ENCODE data around the gene ANKRD23. TPM values are rescaled to one million over a fixed set of nuclear protein-coding genes. Genes with fewer than 3 reads are reported as not detected.

Gene ANKRD23
- total RNA-seq, 5 donors from 2014 or later (not counting 1 experiment from before 2014, with no cell fraction given), result 10.1 to 19.5 (median 16.4) TPM

- no peak overlapping the region for H3K27ac ChIP-seq (ENCODE audit: low read length)
- Mint-ChIP-seq H3K27me3 (no peaks in the 10 kb centered on the region), H3K36me3 (peaks cover 13% of the 10 kb centered on the region), H3K27ac (no peak overlapping the region), H3K9me3 (no peaks in the 10 kb centered on the region), H3K4me3 (no peak overlapping the region), H3K4me1 (peaks cover 4 to 9% (median 8%) of the 10 kb centered on the region in 3 donors)
- no peaks in the 10 kb centered on the region for H3K27me3 ChIP-seq (replicated peaks in 1 of 2; ENCODE audit: control insufficient read depth in 2 of 2, extremely low read depth in 1 of 2, insufficient read depth in 2 of 2, low read length in 1 of 2)
- ATAC-seq (replicated peaks in 1 of 4), result peak; percentile 93 to 97 (median 94)
- H3K4me1 ChIP-seq (ENCODE audit: control insufficient read depth in 1 of 2, extremely low read depth in 1 of 2, insufficient read depth in 2 of 2, low read length in 2 of 2), result peaks cover 0 to 26% of the 10 kb centered on the region in 2 experiments
- ChIA-PET CTCF (interaction anchor here (0.5 to 1.3 kb wide), 5 partner anchors 27 to 67 kb away, joined by 3 to 6 read pairs (median 3); partner anchors contain the start of gene ANKRD39 (in 1 of the 2)), POLR2A (no interaction called here)
- H3K9me3 ChIP-seq, result no peaks in the 10 kb centered on the region
- peak; percentile 37 to 80 (median 66) for DNase-seq
- 44% methylated on average over 15 of the region's 15 CpGs for WGBS (ENCODE audit: insufficient coverage)
- peaks cover 5 to 10% of the 10 kb centered on the region in 2 donors for H3K36me3 ChIP-seq (ENCODE audit: control insufficient read depth in 2 of 2, extremely low read depth in 1 of 2, insufficient read depth in 1 of 2, low read length in 1 of 2)
- H3K4me3 ChIP-seq (ENCODE audit: control insufficient read depth in 1 of 2, extremely low read depth in 1 of 2, low read length in 1 of 2), result no peak overlapping the region
Measured at GRCh38 chr2:96801005-96801785, 42.6 kb downstream of the ANKRD23 start.

GRCh38 chr2:96800061-96801004 is 43.5 kb downstream of the ANKRD23 start:
- peak; percentile 18 to 56 (median 25) for ATAC-seq (replicated peaks in 1 of 4)
- H3K27me3 Mint-ChIP-seq, result no peaks in the 10 kb centered on the region

GRCh38 chr2:96799623-96799935 is 44.2 kb downstream of the ANKRD23 start:
- CTCF ChIA-PET, result interaction anchor here in 1 of 2 donors (0.6 kb wide), 2 partner anchors 17 to 121 kb away, joined by 3 read pairs; partner anchors contain the start of gene CNNM3
- no peak overlapping the region for H3K27ac Mint-ChIP-seq
- no peak for ATAC-seq (replicated peaks in 1 of 4)

More at GRCh38 chr2:96800061-96801004, 43.5 kb downstream of the ANKRD23 start:
- H3K27ac Mint-ChIP-seq, result no peak overlapping the region
- H3K9me3 Mint-ChIP-seq, result no peaks in the 10 kb centered on the region
- H3K36me3 Mint-ChIP-seq, result peaks cover 13% of the 10 kb centered on the region
- POLR2A ChIA-PET, result no interaction called here
- peaks cover 0 to 24% of the 10 kb centered on the region in 2 experiments for H3K4me1 ChIP-seq (ENCODE audit: control insufficient read depth in 1 of 2, extremely low read depth in 1 of 2, insufficient read depth in 2 of 2, low read length in 2 of 2)
- H3K4me3 Mint-ChIP-seq, result no peak overlapping the region
- no peak overlapping the region for H3K4me3 ChIP-seq (ENCODE audit: control insufficient read depth in 1 of 2, extremely low read depth in 1 of 2, low read length in 1 of 2)
- peaks cover 5 to 10% of the 10 kb centered on the region in 2 donors for H3K36me3 ChIP-seq (ENCODE audit: control insufficient read depth in 2 of 2, extremely low read depth in 1 of 2, insufficient read depth in 1 of 2, low read length in 1 of 2)
- H3K27ac ChIP-seq (ENCODE audit: low read length), result no peak overlapping the region
- no peak for DNase-seq
- H3K27me3 ChIP-seq (replicated peaks in 1 of 2; ENCODE audit: control insufficient read depth in 2 of 2, extremely low read depth in 1 of 2, insufficient read depth in 2 of 2, low read length in 1 of 2), result no peaks in the 10 kb centered on the region
- H3K9me3 ChIP-seq, result no peaks in the 10 kb centered on the region
- CTCF ChIA-PET, result interaction anchor here (0.5 to 1.3 kb wide), 6 partner anchors 16 to 121 kb away, joined by 3 to 6 read pairs (median 3); partner anchors contain the start of genes ANKRD39 (in 1 of the 2) and CNNM3 (in 1 of the 2)
- WGBS (ENCODE audit: insufficient coverage), result 89% methylated on average over 24 of the region's 27 CpGs
- peaks cover 2 to 7% (median 5%) of the 10 kb centered on the region in 3 donors for H3K4me1 Mint-ChIP-seq

GRCh38 chr2:96798733-96799622 is 44.8 kb downstream of the ANKRD23 start:
- DNase-seq (no peak), ATAC-seq (replicated peaks in 1 of 4) (no peak)
- Histone ChIP-seq H3K27me3 (replicated peaks in 1 of 2; ENCODE audit: control insufficient read depth in 2 of 2, extremely low read depth in 1 of 2, insufficient read depth in 2 of 2, low read length in 1 of 2) (no peaks in the 10 kb centered on the region), H3K4me1 (ENCODE audit: control insufficient read depth in 1 of 2, extremely low read depth in 1 of 2, insufficient read depth in 2 of 2, low read length in 2 of 2) (peaks cover 0 to 24% of the 10 kb centered on the region in 2 experiments), H3K27ac (ENCODE audit: low read length) (no peak overlapping the region), H3K36me3 (ENCODE audit: control insufficient read depth in 2 of 2, extremely low read depth in 1 of 2, insufficient read depth in 1 of 2, low read length in 1 of 2) (peaks cover 5 to 10% of the 10 kb centered on the region in 2 donors), H3K4me3 (ENCODE audit: control insufficient read depth in 1 of 2, extremely low read depth in 1 of 2, low read length in 1 of 2) (no peak overlapping the region), H3K9me3 (no peaks in the 10 kb centered on the region)
- WGBS (ENCODE audit: insufficient coverage), result 92% methylated on average over 12 of the region's 23 CpGs
- POLR2A ChIA-PET, result no interaction called here
- no peaks in the 10 kb centered on the region for H3K9me3 Mint-ChIP-seq
- CTCF ChIA-PET, result interaction anchor here (0.6 to 0.7 kb wide), 2 partner anchors 17 to 38 kb away, joined by 3 read pairs; partner anchors contain the start of gene CNNM3 (in 1 of the 2)
- H3K4me1 Mint-ChIP-seq, result peaks cover 0 to 5% (median 4%) of the 10 kb centered on the region in 3 donors
- H3K36me3 Mint-ChIP-seq, result peaks cover 13% of the 10 kb centered on the region
- H3K4me3 Mint-ChIP-seq, result no peak overlapping the region
- no peak overlapping the region for H3K27ac Mint-ChIP-seq
- no peaks in the 10 kb centered on the region for H3K27me3 Mint-ChIP-seq

More at GRCh38 chr2:96799623-96799935, 44.2 kb downstream of the ANKRD23 start:
- DNase-seq, result no peak
- WGBS (ENCODE audit: insufficient coverage), result 95% methylated on average over 6 of the region's 8 CpGs
- POLR2A ChIA-PET, result no interaction called here
- Histone ChIP-seq H3K36me3 (ENCODE audit: control insufficient read depth in 2 of 2, extremely low read depth in 1 of 2, insufficient read depth in 1 of 2, low read length in 1 of 2) (peaks cover 5 to 10% of the 10 kb centered on the region in 2 donors), H3K27me3 (replicated peaks in 1 of 2; ENCODE audit: control insufficient read depth in 2 of 2, extremely low read depth in 1 of 2, insufficient read depth in 2 of 2, low read length in 1 of 2) (no peaks in the 10 kb centered on the region), H3K9me3 (no peaks in the 10 kb centered on the region), H3K27ac (ENCODE audit: low read length) (no peak overlapping the region), H3K4me1 (ENCODE audit: control insufficient read depth in 1 of 2, extremely low read depth in 1 of 2, insufficient read depth in 2 of 2, low read length in 2 of 2) (peaks cover 0 to 24% of the 10 kb centered on the region in 2 experiments), H3K4me3 (ENCODE audit: control insufficient read depth in 1 of 2, extremely low read depth in 1 of 2, low read length in 1 of 2) (no peak overlapping the region)
- Mint-ChIP-seq H3K36me3 (peaks cover 13% of the 10 kb centered on the region), H3K27me3 (no peaks in the 10 kb centered on the region), H3K4me3 (no peak overlapping the region), H3K9me3 (no peaks in the 10 kb centered on the region), H3K4me1 (peaks cover 0 to 5% (median 4%) of the 10 kb centered on the region in 3 donors)

DNA sequence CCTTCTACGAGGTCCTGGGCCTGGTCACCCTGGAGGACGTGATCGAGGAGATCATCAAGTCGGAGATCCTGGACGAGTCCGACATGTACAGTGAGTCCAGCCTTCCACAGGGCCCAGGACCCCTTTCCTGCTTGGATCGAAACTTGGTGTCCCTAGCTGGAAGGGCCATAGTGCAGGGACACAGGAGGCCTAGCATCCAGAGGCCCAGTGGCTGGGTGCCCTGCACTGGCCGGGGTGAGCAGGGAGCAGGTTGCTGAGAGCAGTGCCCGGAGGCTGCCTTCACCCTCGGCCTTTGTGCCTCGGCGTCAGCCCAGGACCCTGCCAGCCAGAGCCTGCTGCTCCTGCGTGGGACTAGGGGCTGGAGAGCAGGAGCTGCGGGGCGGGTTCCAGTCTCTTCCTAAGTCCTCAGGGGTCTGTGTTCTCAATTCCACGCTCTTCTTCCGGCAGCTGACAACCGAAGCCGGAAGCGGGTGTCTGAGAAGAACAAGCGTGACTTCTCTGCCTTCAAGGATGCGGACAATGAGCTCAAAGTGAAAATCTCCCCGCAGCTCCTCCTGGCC is 46.7 kb downstream of the ANKRD23 start:
- H3K27me3 Mint-ChIP-seq, result no peaks in the 10 kb centered on the region
- peaks cover 13% of the 10 kb centered on the region for H3K36me3 Mint-ChIP-seq
- no peak overlapping the region for H3K27ac ChIP-seq (ENCODE audit: low read length)
- ChIA-PET CTCF (interaction anchor here in 1 of 2 donors (1.2 kb wide), 1 partner anchor 13 kb away, joined by 3 read pairs; no protein-coding TSS in a partner anchor), POLR2A (no interaction called here)
- no peaks in the 10 kb centered on the region for H3K9me3 ChIP-seq
- no peaks in the 10 kb centered on the region for H3K9me3 Mint-ChIP-seq
- peaks cover 5 to 10% of the 10 kb centered on the region in 2 donors for H3K36me3 ChIP-seq (ENCODE audit: control insufficient read depth in 2 of 2, extremely low read depth in 1 of 2, insufficient read depth in 1 of 2, low read length in 1 of 2)
- DNase-seq (no peak), ATAC-seq (replicated peaks in 1 of 4) (no peak)
- H3K4me3 Mint-ChIP-seq, result no peak overlapping the region
- H3K4me1 Mint-ChIP-seq, result no peaks in the 10 kb centered on the region
- H3K4me1 ChIP-seq (ENCODE audit: control insufficient read depth in 1 of 2, extremely low read depth in 1 of 2, insufficient read depth in 2 of 2, low read length in 2 of 2), result peaks cover 0 to 18% of the 10 kb centered on the region in 2 experiments
- no peak overlapping the region for H3K27ac Mint-ChIP-seq
- H3K27me3 ChIP-seq (replicated peaks in 1 of 2; ENCODE audit: control insufficient read depth in 2 of 2, extremely low read depth in 1 of 2, insufficient read depth in 2 of 2, low read length in 1 of 2), result no peaks in the 10 kb centered on the region
- H3K4me3 ChIP-seq (ENCODE audit: control insufficient read depth in 1 of 2, extremely low read depth in 1 of 2, low read length in 1 of 2), result no peak overlapping the region
- 95% methylated on average over 23 of the region's 23 CpGs for WGBS (ENCODE audit: insufficient coverage)
